Forelimb muscle (tissue), 1 donor: ENCODE data around the gene RIC1. TPM values are rescaled to one million over a fixed set of nuclear protein-coding genes. Genes with fewer than 3 reads are reported as not detected.
A peak's percentile ranks its signal among the peaks of the same experiment; 100 is the strongest.
"Not testable (repeated sequence)": the region's sequence is repeated elsewhere in the genome, so short reads cannot be mapped to it uniquely, and the experiment has no call there.

Source experiments
- DNase-seq: peaks from one replicate; pipeline ENCODE4 v3.0.0-alpha.2; 2013; ENCODE audit warnings: low read depth
- polyA plus RNA-seq: library from polyadenylated mRNA; unstranded; fragments of 120-200 nt; gene quantifications from one replicate; pipeline ENCODE4 v1.2.1, GENCODE V29; 2013; ENCODE audit not compliant: insufficient read length

Gene RIC1
- polyA plus RNA-seq, 1 donor = 18.1 TPM

DNA sequence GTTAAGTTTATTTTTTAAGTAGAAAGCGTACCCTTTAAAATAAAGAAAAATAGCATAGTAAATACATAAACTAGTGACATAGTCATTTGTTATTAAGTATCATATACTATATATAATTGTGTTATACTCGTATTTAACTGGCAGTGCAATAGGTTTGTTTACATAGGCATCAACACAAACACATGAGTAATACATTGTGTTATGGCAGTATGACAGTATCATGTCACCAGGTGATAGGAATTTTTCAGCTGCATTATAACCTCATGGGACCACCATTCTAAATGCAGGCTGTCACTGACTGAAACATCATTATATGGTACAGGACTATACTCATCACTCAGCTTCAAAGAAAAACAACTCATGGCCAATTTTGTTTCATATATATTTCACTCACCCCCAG, 8.4 kb upstream of the RIC1 start:
- DNase-seq = no peak

DNA sequence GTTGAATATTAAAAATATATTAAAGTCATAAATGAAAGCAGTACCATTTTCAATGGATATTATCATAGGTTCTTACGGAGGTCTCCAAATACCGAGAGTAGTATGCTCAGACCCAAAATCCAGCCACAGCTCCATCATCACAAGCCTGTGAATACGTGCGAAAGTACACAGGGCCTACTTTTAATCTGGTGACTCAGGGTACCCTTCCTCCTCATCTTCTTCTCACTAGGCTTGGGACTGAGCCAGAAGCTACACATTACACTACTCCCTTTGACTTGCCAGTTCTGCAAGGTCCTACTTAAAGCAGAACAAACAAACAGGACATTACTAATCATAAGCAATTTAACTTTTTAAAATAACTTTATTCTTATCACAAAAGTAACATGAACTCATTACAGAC, 7.6 kb upstream of the RIC1 start:
- no peak for DNase-seq

DNA sequence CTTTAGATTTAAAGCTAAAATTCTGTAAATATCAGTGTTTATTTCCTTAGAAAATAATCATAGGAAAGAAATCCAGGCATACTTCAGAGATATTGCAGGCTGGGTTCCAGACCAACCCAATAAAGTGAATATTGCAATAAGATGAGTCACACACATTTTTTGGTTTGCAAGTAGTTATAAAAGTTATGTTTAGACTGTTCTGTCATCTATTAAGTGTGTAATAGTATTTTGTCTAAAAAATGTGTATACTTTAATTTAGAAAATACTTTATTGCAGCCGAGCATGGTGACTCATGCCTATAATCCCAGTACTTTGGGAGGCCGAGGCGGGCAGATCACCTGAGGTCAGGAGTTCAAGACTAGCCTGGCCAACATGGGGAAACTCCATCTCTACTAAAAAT, 6.9 kb upstream of the RIC1 start:
- no peak for DNase-seq

DNA sequence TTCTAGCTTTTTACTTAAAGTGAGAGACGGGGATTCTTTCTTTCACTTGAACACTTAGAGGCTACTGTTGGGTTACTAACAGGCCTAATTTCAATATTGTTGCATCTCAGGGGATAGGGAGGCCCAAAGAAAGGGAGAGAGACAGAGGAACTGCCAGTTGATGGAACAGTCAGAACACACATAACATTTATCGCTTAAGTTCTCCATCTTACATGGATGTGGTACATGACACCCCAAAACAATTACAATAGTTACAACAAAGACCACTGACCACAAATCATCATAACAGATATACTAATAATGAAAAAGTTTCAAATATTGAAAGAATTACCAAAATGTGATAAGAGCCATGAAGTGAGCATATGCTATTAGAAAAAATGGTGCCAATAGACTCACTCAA, 4.3 kb upstream of the RIC1 start:
- no peak for DNase-seq

DNA sequence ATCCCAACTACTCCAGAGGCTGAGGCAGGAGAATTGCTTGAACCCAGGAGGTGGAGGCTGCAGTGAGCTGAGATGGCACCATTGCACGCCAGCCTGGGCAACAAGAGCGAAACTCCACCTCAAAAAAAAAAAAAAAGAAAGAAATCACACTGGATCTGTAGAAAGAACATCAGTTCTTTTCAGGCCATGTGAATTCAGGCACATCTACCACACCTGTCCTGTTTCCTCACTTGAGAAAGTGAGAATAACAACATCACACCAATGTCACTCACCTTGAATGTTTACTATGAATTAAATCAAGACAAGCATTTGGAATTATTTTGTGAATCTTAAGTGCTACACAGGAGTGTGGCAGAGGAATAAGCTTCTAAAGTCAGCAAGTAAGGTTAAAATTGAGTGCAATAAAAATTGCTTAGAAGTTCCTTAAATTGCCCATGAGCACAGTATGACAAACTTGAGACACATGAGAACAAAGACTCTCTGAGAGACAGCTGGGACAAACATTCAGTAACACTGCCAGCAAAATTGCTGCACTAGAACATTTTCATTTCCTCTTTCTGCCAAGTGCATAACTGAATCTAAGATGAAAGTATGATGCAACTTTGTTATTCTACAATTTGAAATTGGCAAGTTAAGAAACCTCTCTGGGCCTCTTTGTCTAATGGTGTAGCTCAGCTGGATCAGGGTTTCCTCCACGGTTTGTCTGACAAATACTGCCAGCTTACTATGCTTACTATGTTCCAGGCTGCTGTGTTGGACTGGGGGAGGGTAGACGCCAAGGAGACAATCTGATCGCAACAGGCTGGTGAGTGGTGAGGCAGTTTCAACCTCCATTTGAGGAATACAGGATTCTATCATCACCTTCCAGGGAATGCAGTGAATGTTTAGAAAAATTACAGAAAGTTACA, 1.9 kb upstream of the RIC1 start:
- peak; percentile 73 for DNase-seq

DNA sequence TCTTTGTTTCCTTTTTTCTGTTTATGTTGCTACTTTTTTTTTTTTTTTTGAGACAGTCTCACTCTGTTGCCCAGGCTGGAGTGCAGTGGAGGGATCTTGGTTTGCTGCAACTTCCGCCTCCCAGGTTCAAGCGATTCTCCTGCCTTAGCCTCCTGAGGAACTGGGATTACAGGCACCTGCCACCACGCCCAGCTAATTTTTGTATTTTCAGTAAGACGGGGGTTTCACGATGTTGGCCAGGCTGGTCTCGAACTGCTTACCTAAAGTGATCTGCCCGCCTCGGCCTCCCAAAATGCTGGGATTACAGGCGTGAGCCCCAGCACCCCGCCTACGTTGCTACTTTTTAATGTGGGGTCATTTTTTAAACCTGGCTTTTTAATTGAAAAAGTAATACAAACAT, 1.2 kb upstream of the RIC1 start:
- DNase-seq = not testable (repeated sequence)

DNA sequence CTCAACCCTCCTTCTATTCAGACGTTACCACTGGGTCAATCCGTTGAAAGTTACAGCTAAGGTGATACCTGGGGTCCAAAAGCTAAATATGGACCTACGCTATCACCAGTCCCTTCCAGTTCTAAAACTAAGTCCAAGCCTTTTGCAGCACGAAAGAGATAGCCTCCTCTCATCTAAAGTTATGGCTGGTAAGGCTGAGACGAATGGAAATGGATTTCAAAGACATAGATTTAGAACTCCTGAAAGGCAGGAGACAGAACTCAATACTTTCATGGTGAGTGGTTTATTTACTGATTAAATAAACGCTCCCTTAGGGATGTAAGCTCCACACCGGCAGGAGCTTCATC, 751 bp upstream of the RIC1 start:
- no peak for DNase-seq

DNA sequence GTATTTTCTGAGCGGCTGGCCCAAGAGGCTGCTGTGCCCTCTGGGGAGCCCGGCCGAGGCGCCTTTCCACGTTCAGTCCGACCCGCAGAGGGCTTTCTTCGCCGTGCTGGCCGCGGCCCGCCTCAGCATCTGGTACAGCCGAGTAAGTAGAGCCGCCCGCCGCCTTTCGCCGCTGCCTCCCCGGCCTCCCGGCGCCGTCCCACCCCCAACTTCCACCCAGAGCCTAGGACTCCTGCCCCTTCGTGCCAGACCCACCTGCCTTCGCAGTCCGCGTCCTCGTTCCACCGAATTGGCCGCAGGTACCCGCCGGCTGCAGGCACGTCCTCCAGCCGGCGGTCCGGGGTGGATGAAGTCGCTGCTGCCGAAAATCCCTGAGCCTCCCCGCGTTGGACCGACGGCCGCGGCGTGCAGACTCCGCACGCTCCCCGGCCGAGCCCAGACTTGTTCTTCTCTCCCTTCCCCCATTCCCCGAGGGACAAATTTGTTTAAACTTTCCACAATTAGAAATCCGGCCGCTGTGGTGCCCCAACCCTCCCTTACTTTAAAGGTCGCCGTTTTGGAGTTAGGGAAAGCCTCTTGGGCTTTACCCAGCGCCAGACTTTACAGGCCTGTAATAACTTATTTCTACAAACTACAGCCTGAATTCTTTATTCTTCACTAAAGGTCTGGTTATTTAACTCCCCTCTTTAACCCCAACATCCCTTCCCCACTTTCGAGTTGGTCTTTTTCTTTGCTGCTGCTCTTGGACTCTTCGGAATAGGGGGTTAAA, 589 bp downstream of the RIC1 start:
- DNase-seq = no peak

DNA sequence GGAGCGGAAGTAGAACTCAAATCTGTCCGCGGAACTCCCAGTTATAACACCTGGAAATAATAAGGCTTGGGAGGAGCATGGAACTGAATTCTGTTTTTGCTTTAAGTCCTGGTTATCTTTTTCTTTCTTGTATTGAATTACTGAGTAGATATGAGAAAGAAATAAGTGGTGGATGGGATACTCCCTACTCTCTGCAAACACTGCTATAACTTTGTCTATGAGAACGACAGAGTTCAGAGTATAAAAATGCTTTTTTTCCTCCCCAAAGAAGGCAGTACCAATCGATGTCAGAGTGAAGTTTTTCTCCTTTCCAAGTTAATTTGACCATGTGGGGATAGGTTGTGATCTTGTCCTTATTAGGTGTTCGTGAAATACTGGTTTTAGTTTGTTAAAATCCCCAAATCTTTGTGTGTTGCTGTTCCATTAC, 1.2 kb downstream of the RIC1 start:
- DNase-seq = no peak

DNA sequence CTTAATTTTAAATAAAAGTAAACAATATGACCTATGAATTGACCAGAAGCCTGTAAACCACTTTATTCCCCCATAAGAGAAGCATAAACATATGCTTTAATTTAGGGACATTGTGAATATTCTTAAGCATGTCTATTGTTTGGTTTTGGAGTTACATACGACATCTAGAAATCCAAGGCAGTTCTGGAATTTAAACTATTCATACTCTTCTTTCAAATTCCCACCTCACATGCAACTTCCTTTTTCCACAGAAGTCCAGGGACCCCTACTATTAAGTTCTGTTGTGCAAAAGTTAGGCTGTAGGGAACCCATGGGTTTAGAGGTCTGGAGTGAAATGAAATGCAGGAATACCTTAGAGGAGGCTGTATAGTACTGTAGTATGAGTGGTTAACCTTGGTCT, 2.1 kb downstream of the RIC1 start:
- no peak for DNase-seq

DNA sequence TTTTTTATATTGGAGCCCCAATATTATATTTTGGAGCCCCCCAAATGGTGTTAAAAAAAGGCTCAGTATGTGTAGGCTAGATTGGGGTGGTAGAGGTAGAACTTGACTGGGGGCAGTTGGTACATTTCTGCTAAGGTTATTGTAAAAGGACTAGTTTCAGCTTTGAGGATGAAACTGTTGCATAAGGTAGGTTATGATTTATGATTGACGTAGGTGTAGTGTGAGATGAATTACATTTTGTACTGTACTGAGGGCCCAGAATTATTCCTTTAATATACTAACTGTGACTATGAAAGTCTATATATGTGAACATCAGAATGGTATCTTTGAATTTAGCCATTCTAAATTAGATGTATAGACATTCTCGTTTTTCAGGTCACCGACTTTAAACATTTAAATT, 3.6 kb downstream of the RIC1 start:
- no peak for DNase-seq

DNA sequence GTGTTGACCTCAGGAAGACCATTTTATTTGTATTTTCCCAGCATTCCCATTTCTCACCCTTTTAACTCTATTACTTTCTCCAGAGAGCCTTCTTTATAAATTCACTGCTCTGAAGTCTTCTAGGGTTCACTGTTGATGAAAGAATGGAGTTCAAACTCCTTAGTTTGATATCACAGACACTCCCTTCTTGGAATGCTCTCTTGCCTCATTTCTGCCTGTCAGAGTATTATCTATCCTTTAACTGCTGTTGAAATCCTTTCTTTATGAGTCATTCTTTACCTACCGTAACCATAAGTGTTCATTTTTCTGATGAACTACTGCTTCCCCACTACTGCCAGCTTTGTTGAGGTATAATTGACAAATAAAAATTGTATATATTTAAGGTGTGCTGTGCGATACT, 4.3 kb downstream of the RIC1 start:
- no peak for DNase-seq

DNA sequence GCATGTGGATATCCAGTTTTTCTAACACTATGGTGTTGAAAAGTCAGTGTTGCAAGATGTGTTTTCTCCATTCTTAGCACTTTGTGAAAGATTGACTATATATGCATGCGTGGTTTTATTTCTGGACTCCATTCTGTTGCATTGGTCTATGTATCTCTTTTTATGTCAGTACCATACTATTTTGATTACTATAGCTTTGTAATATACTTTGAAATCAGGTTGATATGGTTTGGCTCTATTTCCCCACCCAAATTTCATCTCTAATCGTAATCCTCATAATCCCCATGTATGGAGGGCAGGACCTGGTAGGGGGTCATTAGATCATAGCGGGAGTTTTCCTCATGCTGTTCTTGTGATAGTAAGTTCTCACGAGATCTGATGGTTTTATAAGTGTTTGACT, 6.5 kb downstream of the RIC1 start:
- DNase-seq = no peak

DNA sequence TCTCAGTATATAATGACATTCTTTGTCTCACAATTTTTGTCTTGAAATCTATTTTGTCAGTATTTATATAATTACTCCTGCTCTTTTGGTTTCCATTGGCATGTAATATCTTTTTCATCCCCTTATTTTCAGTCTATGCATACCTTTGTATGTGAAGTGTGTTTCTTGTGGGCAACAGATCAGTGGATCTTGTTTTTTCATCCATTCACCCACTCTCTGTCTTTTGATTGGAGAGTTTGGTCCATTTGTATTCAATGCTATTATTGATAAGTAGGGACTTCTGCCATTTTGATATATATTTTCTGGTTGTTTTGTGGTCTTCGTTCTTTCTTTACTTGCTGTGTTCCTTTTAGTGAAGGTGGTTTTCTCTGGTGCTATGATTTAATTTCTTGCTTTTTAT, 10.9 kb downstream of the RIC1 start:
- DNase-seq = no peak

DNA sequence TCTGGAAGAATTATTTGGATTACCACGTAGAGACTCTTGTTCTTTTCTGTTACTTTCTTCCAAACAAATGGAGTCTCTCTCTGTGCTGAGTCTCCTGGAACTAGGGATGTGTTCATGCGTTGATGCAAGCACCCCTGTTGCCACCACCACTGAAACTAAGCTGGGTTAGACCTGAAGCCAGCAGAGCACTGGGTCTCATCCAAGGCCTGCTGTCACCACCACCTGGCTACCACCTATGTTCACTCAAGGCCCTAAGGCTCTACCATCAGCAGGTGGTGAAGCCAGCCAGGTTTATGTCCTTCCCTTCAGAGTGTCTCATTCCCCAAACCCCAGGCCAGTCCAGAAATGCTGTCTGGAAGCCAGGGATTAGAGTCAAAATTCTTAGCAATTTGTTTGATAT, 13.3 kb downstream of the RIC1 start:
- DNase-seq = no peak

DNA sequence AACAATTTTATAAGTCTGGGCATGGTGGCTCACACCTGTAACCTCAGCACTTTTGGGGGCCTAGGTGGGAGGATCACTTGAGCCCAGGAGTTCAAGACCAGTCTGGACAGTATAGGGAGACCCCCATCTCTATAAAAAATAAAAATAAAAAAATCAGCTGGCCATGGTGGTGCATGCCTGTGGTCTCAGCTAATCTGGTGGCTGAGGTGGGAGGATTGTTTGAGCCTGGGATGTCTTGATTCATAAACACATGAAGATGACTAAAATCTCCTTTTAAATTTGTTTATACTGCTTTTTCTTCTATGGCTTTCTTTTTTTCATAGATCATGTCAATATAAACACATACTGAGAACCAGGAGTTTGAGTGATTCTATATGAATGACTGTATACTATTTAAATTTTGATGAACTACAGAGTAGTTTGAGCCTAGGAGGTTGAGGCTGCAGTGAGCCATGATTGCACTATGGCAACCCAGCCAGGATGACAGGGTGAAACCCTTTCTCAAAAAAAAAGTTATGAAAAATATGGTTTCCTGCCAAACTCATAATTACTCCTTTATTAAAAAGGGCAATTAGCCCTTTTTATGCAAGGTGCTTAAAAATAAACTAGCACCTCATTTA, 14.2 kb downstream of the RIC1 start:
- no peak for DNase-seq

DNA sequence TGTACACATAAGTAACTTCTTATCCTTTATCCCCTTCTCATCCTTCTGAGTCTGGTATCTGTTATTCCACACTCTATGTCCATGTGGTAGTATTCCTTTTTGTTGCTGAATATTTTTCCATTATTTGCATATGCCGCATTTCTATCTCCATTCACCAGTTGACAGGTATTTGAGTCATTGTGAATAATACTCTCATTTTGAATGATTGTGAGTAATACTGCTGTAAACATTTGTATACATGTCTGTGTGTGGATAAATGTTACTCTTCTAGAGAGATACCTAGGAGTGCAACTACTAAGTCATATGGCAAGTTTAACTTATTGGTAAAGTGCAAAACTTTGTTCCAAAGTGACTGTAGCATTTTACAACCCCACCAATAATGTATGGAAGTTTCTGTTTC, 15.6 kb downstream of the RIC1 start:
- no peak for DNase-seq

DNA sequence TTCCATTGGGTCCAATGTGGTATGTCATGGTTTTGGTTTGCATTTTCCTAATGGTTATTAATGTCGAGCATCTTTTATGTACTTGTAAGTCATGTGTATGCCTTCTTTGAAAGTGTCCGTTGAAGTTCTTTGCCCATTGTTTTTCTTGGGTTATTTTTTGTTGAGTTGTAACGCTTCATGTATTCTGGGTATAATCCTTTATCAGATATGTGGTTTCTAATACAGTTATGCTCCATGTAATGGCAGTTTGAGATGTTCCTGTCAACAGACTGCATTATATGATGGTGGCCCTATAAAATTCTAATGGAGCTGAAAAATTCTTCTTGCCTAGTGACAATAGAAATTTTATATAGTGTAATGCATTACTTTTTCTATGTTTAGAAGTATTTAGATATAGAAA, 17.2 kb downstream of the RIC1 start:
- no peak for DNase-seq

DNA sequence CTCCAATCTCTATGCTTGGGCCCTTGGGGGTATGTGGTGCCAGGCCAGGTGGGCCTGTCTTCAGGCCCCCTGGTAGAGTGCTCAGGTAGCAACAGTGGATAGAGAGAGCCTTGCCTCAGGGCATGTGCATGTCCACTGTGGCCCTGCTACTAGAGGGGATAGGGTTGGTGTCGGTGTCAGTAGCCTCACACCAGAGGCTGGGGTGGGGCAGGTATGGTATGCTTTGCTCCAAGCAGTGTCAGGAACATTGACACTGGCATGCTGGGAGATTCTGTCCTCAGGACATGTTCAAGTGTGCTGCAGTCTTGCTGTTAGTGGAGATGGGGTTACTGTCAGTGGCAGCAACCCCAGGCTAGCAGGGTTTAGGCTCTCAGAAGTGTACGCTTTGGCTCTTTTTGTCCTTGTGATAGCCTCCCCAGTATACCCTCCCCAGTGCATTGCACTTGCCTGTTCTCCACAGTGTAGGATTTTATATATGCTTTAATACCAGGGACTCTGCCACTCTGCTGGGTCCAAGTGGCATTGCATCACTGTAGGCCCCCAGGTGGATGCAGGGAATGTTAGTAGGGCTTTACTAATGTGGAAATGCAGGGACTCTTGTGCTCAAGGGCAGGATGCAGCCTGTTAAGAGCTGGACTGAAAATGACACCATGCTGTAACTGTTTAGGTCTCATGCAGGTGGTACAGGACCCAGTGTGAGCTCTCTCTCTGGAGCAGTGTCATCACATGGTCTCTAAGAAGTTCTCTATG, 21.6 kb downstream of the RIC1 start:
- no peak for DNase-seq

DNA sequence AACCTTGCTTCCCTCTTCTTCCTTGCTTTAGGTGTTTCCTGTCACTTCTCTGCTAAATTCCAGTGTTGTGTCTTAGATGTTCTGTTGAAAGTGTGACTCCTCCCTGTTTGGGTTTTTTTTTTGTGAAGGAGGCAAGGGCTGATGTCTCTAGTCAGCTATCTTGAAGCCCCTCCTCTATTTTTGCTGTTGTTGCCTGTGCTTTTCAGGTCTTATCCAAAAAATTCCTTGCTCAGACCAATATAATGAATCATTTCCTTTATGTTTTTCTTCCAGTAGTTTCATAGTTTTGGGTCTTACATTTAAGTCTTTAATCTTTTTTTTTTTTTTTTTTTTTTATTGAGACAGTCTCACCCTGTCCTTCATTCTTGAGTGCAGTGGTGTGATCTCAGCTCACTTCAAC, 22.3 kb downstream of the RIC1 start:
- DNase-seq = no peak

DNA sequence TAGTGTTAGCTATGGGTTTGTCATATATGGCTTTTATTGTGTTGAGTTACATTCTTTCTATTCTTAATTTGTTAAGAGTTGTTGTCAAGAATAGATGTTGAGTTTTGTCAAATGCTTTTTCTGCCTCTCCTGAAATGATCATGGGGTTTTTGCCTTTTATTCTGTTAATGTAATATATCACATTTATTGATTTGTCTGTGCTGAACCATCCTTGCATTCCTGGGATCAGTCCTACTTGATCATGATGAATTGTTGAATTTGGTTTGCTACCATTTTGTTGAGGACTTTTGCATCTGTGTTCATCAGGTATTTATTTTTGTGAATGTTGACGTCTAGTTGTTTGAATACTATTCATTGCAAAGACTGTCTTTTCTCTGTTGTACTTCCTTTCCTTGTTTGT, 23.9 kb downstream of the RIC1 start:
- no peak for DNase-seq

DNA sequence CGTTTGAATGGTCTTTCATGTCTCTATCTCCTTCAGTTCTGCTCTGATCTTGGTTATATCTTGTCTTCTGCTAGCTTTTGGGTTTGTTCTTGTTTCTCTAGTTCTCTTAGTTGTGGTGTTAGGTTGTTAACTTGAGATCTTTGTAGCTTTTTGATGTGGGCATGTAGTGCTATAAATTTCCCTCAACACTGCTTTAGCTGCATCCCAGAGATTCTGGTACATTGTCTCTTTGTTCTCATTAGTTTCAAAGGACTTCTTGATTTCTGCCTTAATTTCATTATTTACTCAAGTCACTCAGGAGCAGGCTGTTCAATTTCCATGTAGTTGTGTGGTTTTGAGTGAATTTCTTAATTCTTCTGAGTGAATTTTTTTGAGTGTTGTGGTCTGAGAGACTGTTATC, 33.9 kb downstream of the RIC1 start:
- not testable (repeated sequence) for DNase-seq
